ENCODE measurements around the gene CRYGC.

CRYGC gene, protein sequence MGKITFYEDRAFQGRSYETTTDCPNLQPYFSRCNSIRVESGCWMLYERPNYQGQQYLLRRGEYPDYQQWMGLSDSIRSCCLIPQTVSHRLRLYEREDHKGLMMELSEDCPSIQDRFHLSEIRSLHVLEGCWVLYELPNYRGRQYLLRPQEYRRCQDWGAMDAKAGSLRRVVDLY

GRCh38 chr2:208129744-208130711 lies at the start of gene CRYGC:
Gene CRYGC (minus strand): TSS chr2:208129828. CDS start chr2:208129792, 36 bp downstream.
- H3K27ac ChIP-seq (ENCODE audit: extremely low read depth, low read depth, low read length) = no peak within 1 kb of the TSS
- no peaks in the 10 kb centered on the region for H3K36me3 ChIP-seq (ENCODE audit: control insufficient read depth in 2 of 2, insufficient read depth in 1 of 2, low read length in 2 of 2)
- H3K9me3 ChIP-seq (ENCODE audit: control insufficient read depth, insufficient read depth, low read depth, low read length) = no peaks in the 10 kb centered on the region
- H3K4me1 ChIP-seq (ENCODE audit: control insufficient read depth, insufficient read depth, low read length) = no peaks in the 10 kb centered on the region
- TF ChIP-seq TRIM28 (IDR thresholded peaks at IDR 0.05; ENCODE audit: borderline replicate concordance, low read length) = peak; percentile 57; the same call in 1 of the 2 replicates
- TF ChIP-seq ZNF585B (tag by site-specific recombination; IDR thresholded peaks at IDR 0.05) = no peak
- POLR2A ChIA-PET = no interaction called here
- CTCF ChIA-PET = interaction anchor here (0.5 to 1.0 kb wide), 3 partner anchors 45 to 445 kb away, joined by 3 to 7 read pairs (median 3); partner anchors contain the start of gene IDH1
- no peak within 1 kb of the TSS for H3K4me3 ChIP-seq (ENCODE audit: low read depth, low read length)

DNA sequence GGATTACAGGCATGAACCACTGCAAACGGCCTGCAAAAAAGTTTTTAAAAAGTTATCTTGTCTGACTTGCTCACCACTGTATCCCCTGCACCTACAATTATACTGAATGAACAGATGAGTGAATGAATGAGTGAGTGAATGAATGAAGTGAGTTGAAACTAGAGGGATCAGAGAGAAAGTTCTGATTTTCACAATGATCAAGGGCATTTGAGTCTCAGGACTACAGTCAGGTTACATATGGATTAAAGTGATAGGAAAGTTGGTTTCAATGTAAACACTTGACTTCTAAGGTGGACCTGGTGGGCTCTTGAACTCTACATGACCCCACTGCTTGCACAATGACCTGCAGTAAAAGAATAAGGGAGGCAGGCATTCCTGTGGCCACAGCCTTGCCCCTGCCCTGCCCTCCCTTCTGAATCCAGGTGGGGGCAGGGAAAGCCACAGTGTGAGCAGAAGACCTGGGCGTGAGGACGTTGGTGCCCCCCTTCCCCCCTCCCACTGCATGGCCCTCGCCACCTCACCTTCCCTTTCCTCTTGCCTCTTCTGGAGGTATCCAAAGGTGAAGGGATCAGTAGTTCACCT lies 49.5 kb upstream of the CRYGC start:
- Histone ChIP-seq H3K9me3 (ENCODE audit: control insufficient read depth, insufficient read depth, low read depth, low read length) (no peaks in the 10 kb centered on the region), H3K4me3 (ENCODE audit: low read depth, low read length) (no peak overlapping the region), H3K4me1 (ENCODE audit: control insufficient read depth, insufficient read depth, low read length) (no peaks in the 10 kb centered on the region), H3K36me3 (ENCODE audit: control insufficient read depth in 2 of 2, insufficient read depth in 1 of 2, low read length in 2 of 2) (no peaks in the 10 kb centered on the region), H3K27ac (ENCODE audit: extremely low read depth, low read depth, low read length) (no peak overlapping the region)
- CTCF ChIA-PET = no interaction called here
- POLR2A ChIA-PET = no interaction called here
- TF ChIP-seq ZXDB (tag by site-specific recombination; IDR thresholded peaks at IDR 0.05) (no peak), ZNF239 (tag by site-specific recombination; IDR thresholded peaks at IDR 0.05) (no peak), RBAK (tag by site-specific recombination; IDR thresholded peaks at IDR 0.05) (no peak)
- TF ChIP-seq, protein P1, sequence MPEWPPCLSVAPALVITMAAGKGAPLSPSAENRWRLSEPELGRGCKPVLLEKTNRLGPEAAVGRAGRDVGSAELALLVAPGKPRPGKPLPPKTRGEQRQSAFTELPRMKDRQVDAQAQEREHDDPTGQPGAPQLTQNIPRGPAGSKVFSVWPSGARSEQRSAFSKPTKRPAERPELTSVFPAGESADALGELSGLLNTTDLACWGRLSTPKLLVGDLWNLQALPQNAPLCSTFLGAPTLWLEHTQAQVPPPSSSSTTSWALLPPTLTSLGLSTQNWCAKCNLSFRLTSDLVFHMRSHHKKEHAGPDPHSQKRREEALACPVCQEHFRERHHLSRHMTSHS (tag by site-specific recombination; IDR thresholded peaks at IDR 0.05) = no peak
- TF ChIP-seq, protein P2, sequence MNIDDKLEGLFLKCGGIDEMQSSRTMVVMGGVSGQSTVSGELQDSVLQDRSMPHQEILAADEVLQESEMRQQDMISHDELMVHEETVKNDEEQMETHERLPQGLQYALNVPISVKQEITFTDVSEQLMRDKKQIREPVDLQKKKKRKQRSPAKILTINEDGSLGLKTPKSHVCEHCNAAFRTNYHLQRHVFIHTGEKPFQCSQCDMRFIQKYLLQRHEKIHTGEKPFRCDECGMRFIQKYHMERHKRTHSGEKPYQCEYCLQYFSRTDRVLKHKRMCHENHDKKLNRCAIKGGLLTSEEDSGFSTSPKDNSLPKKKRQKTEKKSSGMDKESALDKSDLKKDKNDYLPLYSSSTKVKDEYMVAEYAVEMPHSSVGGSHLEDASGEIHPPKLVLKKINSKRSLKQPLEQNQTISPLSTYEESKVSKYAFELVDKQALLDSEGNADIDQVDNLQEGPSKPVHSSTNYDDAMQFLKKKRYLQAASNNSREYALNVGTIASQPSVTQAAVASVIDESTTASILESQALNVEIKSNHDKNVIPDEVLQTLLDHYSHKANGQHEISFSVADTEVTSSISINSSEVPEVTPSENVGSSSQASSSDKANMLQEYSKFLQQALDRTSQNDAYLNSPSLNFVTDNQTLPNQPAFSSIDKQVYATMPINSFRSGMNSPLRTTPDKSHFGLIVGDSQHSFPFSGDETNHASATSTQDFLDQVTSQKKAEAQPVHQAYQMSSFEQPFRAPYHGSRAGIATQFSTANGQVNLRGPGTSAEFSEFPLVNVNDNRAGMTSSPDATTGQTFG (tag by site-specific recombination; IDR thresholded peaks at IDR 0.05; ENCODE audit: borderline replicate concordance) = no peak

DNA sequence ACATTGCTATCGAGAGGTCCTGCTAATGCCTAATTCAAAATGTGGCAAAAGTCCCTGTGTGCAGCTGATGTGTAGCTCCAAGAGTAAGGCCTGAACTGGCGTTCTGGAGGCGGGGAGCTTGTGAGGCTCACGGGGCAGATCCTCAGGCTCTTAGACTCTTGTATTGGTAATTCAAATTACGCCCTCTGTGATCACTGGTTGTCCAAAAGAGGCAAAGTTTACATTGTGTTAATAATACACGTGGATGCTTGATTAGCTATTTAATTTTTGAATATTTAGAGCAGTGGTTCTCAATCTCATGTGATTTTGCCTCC lies 46.2 kb upstream of the CRYGC start:
- no peak for TF ChIP-seq SCRT1 (tag by site-specific recombination; IDR thresholded peaks at IDR 0.05; ENCODE audit: borderline replicate concordance)
- no peak for TF ChIP-seq KLF9 (tag by site-specific recombination; IDR thresholded peaks at IDR 0.05; ENCODE audit: low read depth)
- TF ChIP-seq ZFP37 (tag by site-specific recombination; IDR thresholded peaks at IDR 0.05) = no peak
- no peak for TF ChIP-seq ZNF24 (tag by site-specific recombination; IDR thresholded peaks at IDR 0.05)
- TF ChIP-seq, protein P3, sequence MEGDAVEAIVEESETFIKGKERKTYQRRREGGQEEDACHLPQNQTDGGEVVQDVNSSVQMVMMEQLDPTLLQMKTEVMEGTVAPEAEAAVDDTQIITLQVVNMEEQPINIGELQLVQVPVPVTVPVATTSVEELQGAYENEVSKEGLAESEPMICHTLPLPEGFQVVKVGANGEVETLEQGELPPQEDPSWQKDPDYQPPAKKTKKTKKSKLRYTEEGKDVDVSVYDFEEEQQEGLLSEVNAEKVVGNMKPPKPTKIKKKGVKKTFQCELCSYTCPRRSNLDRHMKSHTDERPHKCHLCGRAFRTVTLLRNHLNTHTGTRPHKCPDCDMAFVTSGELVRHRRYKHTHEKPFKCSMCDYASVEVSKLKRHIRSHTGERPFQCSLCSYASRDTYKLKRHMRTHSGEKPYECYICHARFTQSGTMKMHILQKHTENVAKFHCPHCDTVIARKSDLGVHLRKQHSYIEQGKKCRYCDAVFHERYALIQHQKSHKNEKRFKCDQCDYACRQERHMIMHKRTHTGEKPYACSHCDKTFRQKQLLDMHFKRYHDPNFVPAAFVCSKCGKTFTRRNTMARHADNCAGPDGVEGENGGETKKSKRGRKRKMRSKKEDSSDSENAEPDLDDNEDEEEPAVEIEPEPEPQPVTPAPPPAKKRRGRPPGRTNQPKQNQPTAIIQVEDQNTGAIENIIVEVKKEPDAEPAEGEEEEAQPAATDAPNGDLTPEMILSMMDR (tag by site-specific recombination; IDR thresholded peaks at IDR 0.05) = no peak
- TF ChIP-seq OVOL3 (tag by site-specific recombination; IDR thresholded peaks at IDR 0.05) = no peak
- Histone ChIP-seq H3K27ac (ENCODE audit: extremely low read depth, low read depth, low read length) (no peak overlapping the region), H3K4me1 (ENCODE audit: control insufficient read depth, insufficient read depth, low read length) (no peaks in the 10 kb centered on the region), H3K36me3 (ENCODE audit: control insufficient read depth in 2 of 2, insufficient read depth in 1 of 2, low read length in 2 of 2) (no peaks in the 10 kb centered on the region), H3K9me3 (ENCODE audit: control insufficient read depth, insufficient read depth, low read depth, low read length) (no peaks in the 10 kb centered on the region), H3K4me3 (ENCODE audit: low read depth, low read length) (no peak overlapping the region)
- ChIA-PET CTCF (interaction anchor here (0.5 to 3.1 kb wide), 45 partner anchors 8 to 1182 kb away, joined by 3 to 53 read pairs (median 5); partner anchors contain the start of genes C2orf80, CRYGD and IDH1), POLR2A (interaction anchor here (1.7 to 2.2 kb wide), 2 partner anchors 79 to 90 kb away, joined by 3 to 16 read pairs; partner anchors contain the start of genes IDH1 and PIKFYVE)
